Measurements from ENCODE around the gene RBBP5. TPM values are rescaled to one million over a fixed set of nuclear protein-coding genes. Genes with fewer than 3 reads are reported as not detected.

The RBBP5 gene
- total and polyA plus RNA-seq, 2 donors (not counting 1 experiment from before 2014, with no cell fraction given) = 6.8 to 18.5 TPM

GRCh38 chr1:205049479-205049878 is 72.3 kb downstream of the RBBP5 start:
- H3K9ac ChIP-seq (ENCODE audit: low read length) = no peak overlapping the region
- TF ChIP-seq CTCF (IDR thresholded peaks at IDR 0.05) (no peak), EZH2 (IDR thresholded peaks at IDR 0.05; ENCODE audit: borderline replicate concordance, insufficient read depth, low read depth, low read length, poor library complexity, severe bottlenecking) (no peak)
- CTCF ChIA-PET = no interaction called here

GRCh38 chr1:205048382-205048781 is 73.4 kb downstream of the RBBP5 start:
- no peak overlapping the region for H3K4me3 Mint-ChIP-seq

More at GRCh38 chr1:205049479-205049878, 72.3 kb downstream of the RBBP5 start:
- intact Hi-C loops (cut with micrococcal nuclease) = no loop called here
- Histone ChIP-seq H3K4me1 (ENCODE audit: control insufficient read depth in 2 of 2, insufficient read depth in 2 of 2, low read length in 2 of 2) (no peaks in the 10 kb centered on the region), H3K27me3 (replicated peaks in 1 of 4; ENCODE audit: control extremely low read depth in 1 of 4, control insufficient read depth in 3 of 4, insufficient read depth in 4 of 4, low read length in 3 of 4) (peaks cover 0 to 24% (median 2%) of the 10 kb centered on the region in 4 experiments), H3K36me3 (replicated peaks in 1 of 2; ENCODE audit: control extremely low read depth in 1 of 2, control insufficient read depth in 1 of 2, extremely low read depth in 1 of 2, insufficient read depth in 2 of 2, low read length in 1 of 2) (no peaks in the 10 kb centered on the region), H3K27ac (ENCODE audit: low read length in 2 of 2) (no peak overlapping the region), H3K4me2 (replicated peaks; ENCODE audit: low read depth, low read length, poor library complexity, severe bottlenecking) (no peak overlapping the region), H4K20me1 (ENCODE audit: control insufficient read depth, insufficient read depth, low read length, poor library complexity, severe bottlenecking) (no peaks in the 10 kb centered on the region), H3K9me3 (ENCODE audit: control extremely low read depth in 1 of 3, control insufficient read depth in 2 of 3, insufficient read depth in 1 of 3, low read length in 2 of 3) (no peaks in the 10 kb centered on the region), H3K79me2 (ENCODE audit: control insufficient read depth, insufficient read depth, low read length) (no peaks in the 10 kb centered on the region), H2AFZ (ENCODE audit: insufficient read depth, low read depth, low read length, poor library complexity, severe bottlenecking) (no peak overlapping the region), H3K4me3 (ENCODE audit: control extremely low read depth in 1 of 5, extremely low read depth in 1 of 5, insufficient read depth in 1 of 5, low read depth in 2 of 5, low read length in 4 of 5) (no peak overlapping the region)
- POLR2A ChIA-PET = no interaction called here
- Mint-ChIP-seq H3K27me3 (peaks cover 41% of the 10 kb centered on the region), H3K9me3 (ENCODE audit: insufficient read depth) (no peaks in the 10 kb centered on the region), H3K27ac (no peak overlapping the region), H3K4me3 (no peak overlapping the region), H3K4me1 (no peaks in the 10 kb centered on the region)
- WGBS (ENCODE audit: insufficient coverage) = 89% methylated on average over 6 of the region's 6 CpGs
- ATAC-seq (ENCODE audit: low read depth) = no peak
- DNase-seq = no peak

More at GRCh38 chr1:205048382-205048781, 73.4 kb downstream of the RBBP5 start:
- Histone ChIP-seq H3K4me1 (ENCODE audit: control insufficient read depth in 2 of 2, insufficient read depth in 2 of 2, low read length in 2 of 2) (no peaks in the 10 kb centered on the region), H2AFZ (ENCODE audit: insufficient read depth, low read depth, low read length, poor library complexity, severe bottlenecking) (no peak overlapping the region), H3K36me3 (replicated peaks in 1 of 2; ENCODE audit: control extremely low read depth in 1 of 2, control insufficient read depth in 1 of 2, extremely low read depth in 1 of 2, insufficient read depth in 2 of 2, low read length in 1 of 2) (no peaks in the 10 kb centered on the region), H3K27me3 (replicated peaks in 1 of 4; ENCODE audit: control extremely low read depth in 1 of 4, control insufficient read depth in 3 of 4, insufficient read depth in 4 of 4, low read length in 3 of 4) (peaks cover 0 to 34% (median 3%) of the 10 kb centered on the region in 4 experiments), H4K20me1 (ENCODE audit: control insufficient read depth, insufficient read depth, low read length, poor library complexity, severe bottlenecking) (no peaks in the 10 kb centered on the region), H3K9me3 (ENCODE audit: control extremely low read depth in 1 of 3, control insufficient read depth in 2 of 3, insufficient read depth in 1 of 3, low read length in 2 of 3) (no peaks in the 10 kb centered on the region), H3K9ac (ENCODE audit: low read length) (no peak overlapping the region), H3K4me3 (ENCODE audit: control extremely low read depth in 1 of 5, extremely low read depth in 1 of 5, insufficient read depth in 1 of 5, low read depth in 2 of 5, low read length in 4 of 5) (no peak overlapping the region), H3K27ac (ENCODE audit: low read length in 2 of 2) (no peak overlapping the region), H3K4me2 (replicated peaks; ENCODE audit: low read depth, low read length, poor library complexity, severe bottlenecking) (no peak overlapping the region), H3K79me2 (ENCODE audit: control insufficient read depth, insufficient read depth, low read length) (no peaks in the 10 kb centered on the region)
- intact Hi-C loops (cut with micrococcal nuclease) = no loop called here
- no peak for TF ChIP-seq EZH2 (IDR thresholded peaks at IDR 0.05; ENCODE audit: borderline replicate concordance, insufficient read depth, low read depth, low read length, poor library complexity, severe bottlenecking)
- no peak for TF ChIP-seq CTCF (IDR thresholded peaks at IDR 0.05)
- WGBS (ENCODE audit: insufficient coverage) = 92% methylated on average over 8 of the region's 9 CpGs
- ATAC-seq (ENCODE audit: low read depth) = no peak
- H3K9me3 Mint-ChIP-seq (ENCODE audit: insufficient read depth) = no peaks in the 10 kb centered on the region
- peaks cover 44% of the 10 kb centered on the region for H3K27me3 Mint-ChIP-seq
- no peaks in the 10 kb centered on the region for H3K4me1 Mint-ChIP-seq
- POLR2A ChIA-PET = no interaction called here
- H3K27ac Mint-ChIP-seq = no peak overlapping the region
- CTCF ChIA-PET = interaction anchor here (0.8 kb wide), 1 partner anchor 13 kb away, joined by 3 read pairs; no protein-coding TSS in a partner anchor
- DNase-seq = no peak

Measured in B cell (primary cell).